ENCODE results near the gene PTK6.

Gene PTK6

GRCh38 chr20:63551068-63551467 lies 13.9 kb upstream of the PTK6 start:
- Histone ChIP-seq H3K4me3 (ENCODE audit: low read depth, low read length) (no peak overlapping the region), H3K27ac (ENCODE audit: extremely low read depth, low read depth, low read length) (no peak overlapping the region), H3K4me1 (ENCODE audit: control insufficient read depth, insufficient read depth, low read length) (0 out of 2 replicates have a peak, but pooled peaks cover 2% of the 10 kb centered on the region), H3K36me3 (ENCODE audit: control insufficient read depth in 2 of 2, insufficient read depth in 1 of 2, low read length in 2 of 2) (no peaks in the 10 kb centered on the region), H3K9me3 (ENCODE audit: control insufficient read depth, insufficient read depth, low read depth, low read length) (no peaks in the 10 kb centered on the region)
- POLR2A ChIA-PET = no interaction called here
- no peak for TF ChIP-seq BCL11A (tag by site-specific recombination; IDR thresholded peaks at IDR 0.05; ENCODE audit: low read depth)
- TF ChIP-seq ZNF239 (tag by site-specific recombination; IDR thresholded peaks at IDR 0.05) = no peak
- TF ChIP-seq HIC1 (tag by site-specific recombination; IDR thresholded peaks at IDR 0.05) = 0 out of 2 replicates have a peak, but pooled peaks have one; percentile 12
- TF ChIP-seq ZNF114 (tag by site-specific recombination; IDR thresholded peaks at IDR 0.05) = no peak
- no peak for TF ChIP-seq ZSCAN18 (tag by site-specific recombination; IDR thresholded peaks at IDR 0.05)
- CTCF ChIA-PET = interaction anchor here (1.1 kb wide), 1 partner anchor 13 kb away, joined by 3 read pairs; no protein-coding TSS in a partner anchor

- H3K4me1 ChIP-seq (ENCODE audit: control insufficient read depth, insufficient read depth, low read length) = 0 out of 2 replicates have a peak, but pooled peaks cover 2% of the 10 kb centered on the region
- TF ChIP-seq ZIC2 (tag by site-specific recombination; IDR thresholded peaks at IDR 0.05) (peak; percentile 30; the same call in 1 of the 2 replicates), ZNF157 (tag by site-specific recombination; IDR thresholded peaks at IDR 0.05) (no peak), PATZ1 (tag by site-specific recombination; IDR thresholded peaks at IDR 0.05) (peak; percentile 31; the same call in 1 of the 2 replicates), HIC1 (tag by site-specific recombination; IDR thresholded peaks at IDR 0.05) (peak; percentile 68; the same call in 1 of the 2 replicates), YY1 (tag by site-specific recombination; IDR thresholded peaks at IDR 0.05) (no peak), ZFHX2 (tag by site-specific recombination; conservative IDR thresholded peaks at IDR 0.05) (peak; percentile 52), ZNF174 (tag by site-specific recombination; IDR thresholded peaks at IDR 0.05) (no peak), FEZF1 (tag by site-specific recombination; IDR thresholded peaks at IDR 0.05) (no peak), ZNF302 (tag by site-specific recombination; IDR thresholded peaks at IDR 0.05; ENCODE audit: low read depth) (no peak)
- ChIA-PET POLR2A (interaction anchor here (0.6 kb wide), 1 partner anchor 26 kb away, joined by 4 read pairs; no protein-coding TSS in a partner anchor), CTCF (interaction anchor here (0.6 kb wide), 1 partner anchor 327 kb away, joined by 5 read pairs; no protein-coding TSS in a partner anchor)
- H3K27ac ChIP-seq (ENCODE audit: extremely low read depth, low read depth, low read length) = no peak overlapping the region
- no peaks in the 10 kb centered on the region for H3K9me3 ChIP-seq (ENCODE audit: control insufficient read depth, insufficient read depth, low read depth, low read length)
- no peak overlapping the region for H3K4me3 ChIP-seq (ENCODE audit: low read depth, low read length)
- H3K36me3 ChIP-seq (ENCODE audit: control insufficient read depth in 2 of 2, insufficient read depth in 1 of 2, low read length in 2 of 2) = no peaks in the 10 kb centered on the region
Measured at GRCh38 chr20:63549679-63550282, 12.6 kb upstream of the PTK6 start.

Measured in HEK293 (cell line).